GM18505 (cell line): ENCODE results near the gene GAN.

Experiments
- ATAC-seq: cut with Tn5 transposase; IDR thresholded peaks from one replicate; pipeline ENCODE4 v1.9.1; 2021; ENCODE audit not compliant: unreplicated experiment
- POLR2A ChIP-seq: IDR thresholded peaks from 4 replicates; pipeline ENCODE4 v1.6.1; 2011; ENCODE audit warnings: borderline replicate concordance; ENCODE audit not compliant: insufficient read depth, insufficient read length; ENCODE audit errors: extremely low read depth

Gene GAN

GRCh38 chr16:81380932-81381331 is 66.2 kb downstream of the GAN start:
- no peak for TF ChIP-seq POLR2A
- no peak for ATAC-seq

- ATAC-seq: no peak
- no peak for TF ChIP-seq POLR2A
Observed at GRCh38 chr16:81384006-81384405, 69.2 kb downstream of the GAN start.

- no peak for ATAC-seq
- TF ChIP-seq POLR2A: no peak
Observed at GRCh38 chr16:81385031-81385756, 70.4 kb downstream of the GAN start.

GRCh38 chr16:81388357-81388756 is 73.6 kb downstream of the GAN start:
- no peak for ATAC-seq
- no peak for TF ChIP-seq POLR2A

GRCh38 chr16:81390840-81391239 is 76.1 kb downstream of the GAN start:
- ATAC-seq: no peak
- TF ChIP-seq POLR2A: no peak

- TF ChIP-seq POLR2A: no peak
- ATAC-seq: no peak
Observed at GRCh38 chr16:81392011-81392410, 77.2 kb downstream of the GAN start.

GRCh38 chr16:81394416-81394815 is 79.7 kb downstream of the GAN start:
- no peak for TF ChIP-seq POLR2A

GRCh38 chr16:81394966-81395655 is 80.3 kb downstream of the GAN start:
- no peak for ATAC-seq
- no peak for TF ChIP-seq POLR2A

More at GRCh38 chr16:81394416-81394815, 79.7 kb downstream of the GAN start:
- ATAC-seq: no peak

GRCh38 chr16:81397058-81397878 is 82.5 kb downstream of the GAN start:
- no peak for ATAC-seq
- TF ChIP-seq POLR2A: no peak

GRCh38 chr16:81397879-81398520 is 83.2 kb downstream of the GAN start:
- no peak for ATAC-seq

GRCh38 chr16:81399909-81400308 is 85.1 kb downstream of the GAN start:
- no peak for ATAC-seq
- no peak for TF ChIP-seq POLR2A

More at GRCh38 chr16:81397879-81398520, 83.2 kb downstream of the GAN start:
- no peak for TF ChIP-seq POLR2A

- TF ChIP-seq POLR2A: no peak
- ATAC-seq: no peak
Observed at GRCh38 chr16:81401035-81401950, 86.5 kb downstream of the GAN start.

- no peak for TF ChIP-seq POLR2A
- no peak for ATAC-seq
Observed at GRCh38 chr16:81403208-81403600, 88.4 kb downstream of the GAN start.
